Activated CD8-positive, alpha-beta memory T cell treated with anti-CD3 and anti-CD28 coated beads for 48 hours (primary cell): Measurements from ENCODE around the gene KLRC1.
"Not testable (repeated sequence)": the region's sequence is repeated elsewhere in the genome, so short reads cannot be mapped to it uniquely, and the experiment has no call there.

Experiments used
- DNase-seq, 3 experiments: peaks; one replicate each; pipeline ENCODE4 v3.0.0-alpha.2; 2020; ENCODE audit warnings: low read depth in 2 of 3, low spot score in 2 of 3

The KLRC1 gene

DNA sequence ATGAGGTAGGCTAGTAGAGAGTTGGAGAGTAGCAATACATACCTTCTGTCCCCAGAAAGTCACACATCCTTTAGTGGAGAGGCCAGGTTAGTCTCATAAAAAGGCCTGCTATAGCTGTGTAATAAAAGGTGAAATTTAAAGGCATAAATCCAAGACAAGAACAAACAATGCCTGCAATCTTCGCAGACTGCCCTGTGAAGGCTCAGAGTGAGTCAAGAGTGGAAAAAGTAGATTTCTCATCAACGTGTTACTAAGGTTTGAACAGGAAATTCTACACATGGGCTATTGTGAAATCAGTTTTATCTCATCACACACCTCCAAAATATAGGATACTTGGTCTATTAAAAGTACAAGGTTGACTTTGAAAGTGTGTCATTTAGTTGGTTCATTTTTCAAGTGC is at the start of gene KLRC1:
TSS of gene KLRC1 (minus strand) at position 222 of the 400 bp plus-strand sequence. CDS start 2,221 bp downstream, outside the sequence.
- no peak for DNase-seq

DNA sequence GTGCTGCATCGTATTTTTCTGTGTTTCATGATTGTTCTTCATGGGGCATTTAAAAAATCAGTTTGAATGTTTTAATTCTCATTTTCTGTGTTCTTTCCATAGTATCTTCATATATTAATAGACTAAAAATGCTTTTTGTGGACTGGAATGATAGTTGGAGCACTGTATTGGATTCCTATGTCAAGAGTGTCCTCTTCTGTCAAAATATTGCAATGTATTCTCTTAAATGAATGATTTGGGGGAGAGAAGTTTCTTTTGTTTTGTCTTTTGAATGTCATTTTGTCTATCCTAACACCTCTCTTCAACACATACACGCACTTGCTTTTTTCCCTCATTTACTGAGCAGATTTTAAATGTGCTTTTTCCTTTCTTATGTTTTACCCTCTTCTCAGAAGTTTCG is 47.9 kb upstream of the KLRC1 start:
- no peak for DNase-seq

DNA sequence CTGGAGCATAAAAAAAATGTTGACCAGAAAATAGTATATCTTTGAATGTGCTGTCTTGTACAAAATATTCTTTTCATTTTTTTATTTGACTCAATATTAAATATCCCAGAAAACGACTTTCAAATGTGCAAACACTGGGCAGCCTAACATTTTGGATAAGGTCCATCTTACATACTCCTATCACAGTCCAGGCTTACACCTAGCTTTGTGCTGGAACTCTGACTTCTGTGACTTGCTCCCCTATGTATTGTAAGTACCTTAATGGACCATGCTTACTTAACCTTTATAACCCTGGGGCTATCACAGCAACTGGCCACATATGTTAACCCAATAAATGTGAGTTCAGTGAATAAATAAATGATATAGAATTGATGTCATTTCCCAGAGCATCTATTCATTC is 44.9 kb upstream of the KLRC1 start:
- DNase-seq, result no peak

DNA sequence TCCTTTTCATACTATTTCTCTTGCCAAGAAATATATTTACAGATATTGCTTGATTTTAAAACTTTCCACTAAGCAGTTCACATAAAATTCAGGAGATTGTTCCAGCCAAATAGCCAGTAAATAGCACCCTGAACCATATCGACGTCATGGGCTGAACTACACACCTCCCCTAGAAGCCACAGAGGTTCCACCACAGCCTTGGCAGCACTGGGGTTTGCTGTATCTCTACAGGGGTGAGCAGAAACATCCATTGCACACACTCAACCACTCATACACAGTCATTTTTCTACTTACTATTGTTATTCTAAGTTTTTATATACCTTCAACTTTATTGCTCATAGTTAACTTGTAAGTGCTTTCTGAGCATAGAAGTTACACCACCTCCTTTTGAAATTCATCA is 44.4 kb upstream of the KLRC1 start:
- peak in 2 of 3 experiments; percentile 44 to 55 for DNase-seq

DNA sequence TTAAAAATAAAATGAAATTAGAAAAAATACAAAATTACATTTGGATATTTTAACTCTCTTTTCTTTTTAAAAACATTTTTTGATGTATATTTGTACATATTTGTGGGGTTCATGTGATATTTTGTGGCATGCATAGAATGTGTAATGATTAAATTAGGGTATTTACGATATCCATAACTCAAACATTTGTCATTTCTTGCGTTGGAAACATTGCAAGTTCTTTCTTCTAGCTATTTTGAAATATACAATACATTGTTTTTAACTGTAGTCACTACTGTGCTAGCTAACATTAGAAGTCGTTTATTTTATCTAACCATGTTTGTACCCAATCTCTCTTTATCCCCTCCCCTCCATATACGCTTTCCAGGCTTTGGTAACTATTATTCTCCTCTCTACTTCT is 38.6 kb upstream of the KLRC1 start:
- DNase-seq, result no peak

DNA sequence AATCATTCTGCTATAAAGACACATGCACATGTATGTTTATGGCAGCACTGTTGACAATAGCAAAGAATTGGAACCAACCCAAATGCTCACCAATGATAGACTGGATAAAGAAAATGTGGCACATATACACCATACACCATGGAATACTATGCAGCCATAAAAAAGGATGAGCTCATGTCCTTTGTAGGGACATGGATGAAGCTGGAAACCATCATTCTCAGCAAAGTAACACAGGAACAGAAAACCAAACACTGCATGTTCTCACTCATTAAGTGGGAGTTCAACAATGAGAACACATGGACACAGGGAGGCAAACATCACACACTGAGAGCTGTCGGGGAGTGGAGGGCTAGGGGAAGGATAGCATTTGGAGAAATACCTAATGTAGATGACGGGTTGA is 34.2 kb upstream of the KLRC1 start:
- DNase-seq, result not testable (repeated sequence)

DNA sequence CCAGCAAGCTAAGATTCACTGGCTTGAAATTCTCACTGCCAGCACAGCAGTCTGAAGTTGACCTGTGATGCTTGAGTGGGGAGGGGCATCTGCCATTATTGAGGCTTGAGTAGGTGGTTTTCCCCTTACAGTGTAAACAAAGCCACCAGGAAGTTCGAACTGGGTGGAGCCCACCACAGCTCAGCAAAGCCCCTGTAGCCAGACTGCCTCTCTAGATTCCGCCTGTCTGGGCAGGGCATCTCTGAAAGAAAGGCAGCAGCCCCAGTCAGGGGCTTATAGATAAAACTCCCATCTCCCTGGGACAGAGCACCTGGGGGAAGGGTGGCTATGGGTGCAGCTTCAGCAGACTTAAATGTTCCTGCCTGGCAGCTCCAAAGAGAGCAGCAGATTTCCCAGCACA is 28.7 kb upstream of the KLRC1 start:
- not testable (repeated sequence) for DNase-seq

DNA sequence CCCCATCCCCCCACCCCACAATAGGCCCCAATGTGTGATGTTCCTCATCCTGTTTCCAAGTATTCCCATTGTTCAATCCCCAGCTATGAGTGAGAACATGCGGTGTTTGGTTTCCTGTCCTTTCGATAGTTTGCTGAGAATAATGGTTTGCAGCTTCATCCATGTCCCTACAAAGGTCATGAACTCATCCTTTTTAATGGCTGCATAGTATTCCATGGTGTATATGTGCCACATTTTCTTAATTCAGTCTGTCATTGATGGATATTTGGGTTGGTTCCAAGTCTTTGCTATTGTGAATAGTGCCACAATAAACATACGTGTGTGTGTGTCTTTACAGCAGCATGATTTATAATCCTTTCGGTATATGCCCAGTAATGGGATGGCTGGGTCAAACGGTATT is 19.6 kb upstream of the KLRC1 start:
- DNase-seq, result not testable (repeated sequence)

DNA sequence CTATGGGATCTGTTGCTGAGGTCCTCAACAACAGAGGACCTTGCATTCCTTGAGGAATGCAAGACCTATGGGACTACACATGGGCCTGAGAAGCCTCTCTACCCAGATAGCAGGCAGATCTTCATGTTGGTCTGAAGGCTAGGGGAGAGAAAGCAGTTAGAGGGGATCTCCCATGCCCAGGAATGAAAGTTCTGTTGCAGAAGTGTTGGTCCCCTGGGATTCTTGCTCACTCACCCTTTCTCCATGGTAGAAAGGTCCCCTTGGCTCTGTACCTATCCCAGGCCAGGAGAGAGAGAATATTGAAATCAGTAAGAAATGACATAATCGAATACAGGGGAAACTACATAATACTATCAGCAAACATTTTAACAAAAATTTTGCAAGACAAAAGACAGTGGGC is 16.5 kb upstream of the KLRC1 start:
- DNase-seq, result no peak

DNA sequence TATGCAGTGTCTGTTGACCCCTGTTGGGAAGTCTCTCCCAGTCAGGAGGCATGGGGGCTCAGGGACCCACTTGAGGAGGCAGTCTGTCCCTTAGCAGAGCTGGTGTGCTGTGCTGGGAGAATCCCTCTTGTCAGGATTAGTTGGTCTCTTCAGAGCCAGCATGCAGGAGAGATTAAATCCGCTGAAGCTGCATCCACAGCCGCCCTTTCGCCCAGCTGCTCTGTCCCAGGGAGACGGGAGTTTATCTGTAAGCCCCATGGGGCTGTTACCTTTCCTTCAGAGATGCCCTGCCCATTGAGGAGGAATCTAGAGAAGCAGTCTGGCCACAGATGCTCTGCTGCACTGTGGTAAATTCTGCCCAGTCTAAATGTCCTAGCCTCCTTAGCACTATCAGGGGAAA is 13.1 kb upstream of the KLRC1 start:
- no peak for DNase-seq

DNA sequence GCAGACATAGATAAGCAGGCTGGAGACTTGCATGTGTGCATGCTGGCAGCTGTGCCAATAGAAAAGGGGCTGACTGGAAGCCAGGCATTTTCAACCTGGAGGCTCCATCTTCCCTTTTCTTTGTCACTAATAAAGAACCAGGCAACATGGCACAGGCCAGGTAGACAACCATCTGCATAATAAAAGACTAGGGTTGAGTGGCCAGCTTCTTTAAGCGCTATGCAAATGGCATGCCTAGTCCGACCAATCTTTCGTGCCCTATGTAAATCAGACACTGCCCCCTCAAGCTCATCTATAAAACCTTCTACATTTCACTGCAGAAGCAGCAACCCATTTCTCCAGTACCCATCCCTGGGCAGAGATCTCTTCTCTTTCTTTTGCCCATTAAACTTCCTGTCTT is 4.6 kb upstream of the KLRC1 start:
- no peak for DNase-seq

DNA sequence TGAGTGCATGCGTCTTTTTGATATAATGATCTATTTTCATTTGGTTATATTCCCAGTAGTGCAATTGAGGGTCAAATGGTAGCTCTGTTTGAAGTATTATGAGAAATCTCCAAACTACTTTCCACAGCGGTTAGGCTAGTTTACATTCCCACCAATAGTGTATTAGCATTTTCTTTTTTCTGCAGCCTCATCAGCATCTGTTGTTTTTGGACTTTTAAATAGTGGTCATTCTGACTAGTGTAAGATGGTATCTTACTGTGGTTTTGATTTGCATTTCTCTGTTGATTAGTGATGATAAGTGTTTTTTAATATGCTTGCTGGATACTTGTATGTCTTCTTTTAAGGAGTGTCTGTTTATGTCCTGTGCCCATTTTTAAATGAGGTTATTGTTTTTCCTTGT is 3.7 kb upstream of the KLRC1 start:
- no peak for DNase-seq

DNA sequence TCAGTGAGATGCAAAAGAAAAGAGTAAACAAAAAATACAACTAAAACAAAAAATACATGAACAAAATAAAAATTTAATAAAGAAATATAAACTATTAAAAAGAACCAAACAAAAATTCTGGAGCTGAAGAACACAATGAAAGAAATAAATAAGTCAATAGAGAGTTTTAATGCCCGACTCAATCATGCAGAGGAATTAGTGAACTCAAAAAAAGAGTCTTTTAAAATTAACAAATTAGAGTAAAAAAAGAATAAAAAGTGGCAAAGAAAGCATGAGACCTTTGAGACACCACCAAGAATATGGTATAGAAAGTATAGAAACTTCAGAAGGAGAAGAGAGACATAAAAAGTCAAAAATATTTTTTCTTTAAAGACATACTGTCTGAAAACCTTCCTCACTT is 2.6 kb upstream of the KLRC1 start:
- DNase-seq, result no peak

DNA sequence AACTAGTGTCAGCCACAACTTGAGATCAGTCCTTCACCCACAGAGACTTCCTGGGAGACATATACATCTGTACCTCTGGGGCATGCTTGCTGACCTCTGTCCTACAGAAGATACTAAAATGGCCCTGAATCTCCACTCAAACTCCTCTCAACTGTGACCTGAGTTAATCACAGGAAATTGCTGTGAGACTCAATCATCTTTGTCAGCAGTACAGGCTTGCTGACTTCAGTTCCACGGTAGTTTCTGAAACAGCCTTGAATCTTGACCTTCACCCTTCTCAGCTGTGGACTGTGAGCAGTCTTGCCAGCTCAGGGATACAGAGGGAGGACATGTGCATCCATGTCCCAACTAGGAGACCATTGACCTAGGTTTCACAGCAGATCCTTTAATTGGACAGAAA is 1.4 kb upstream of the KLRC1 start:
- no peak for DNase-seq

DNA sequence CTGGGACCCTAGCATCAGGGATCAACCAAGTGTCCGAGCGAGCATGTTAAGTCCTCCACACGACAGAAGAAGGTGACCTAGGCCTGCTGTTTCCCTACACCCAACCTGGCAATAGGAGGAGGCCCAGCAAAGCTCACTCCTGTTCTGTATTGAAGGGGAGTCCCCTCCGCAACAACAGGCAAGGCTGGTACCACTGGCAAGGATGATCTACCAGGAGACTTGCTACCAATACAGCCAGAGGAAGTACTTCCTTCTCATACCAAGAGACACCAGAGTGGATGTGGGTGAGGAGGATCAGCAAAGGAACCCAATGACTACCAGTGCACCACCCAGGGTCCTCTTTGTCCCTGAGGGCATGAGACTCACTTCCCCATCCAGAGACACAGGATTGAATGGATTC is 4.9 kb downstream of the KLRC1 start:
- no peak for DNase-seq

DNA sequence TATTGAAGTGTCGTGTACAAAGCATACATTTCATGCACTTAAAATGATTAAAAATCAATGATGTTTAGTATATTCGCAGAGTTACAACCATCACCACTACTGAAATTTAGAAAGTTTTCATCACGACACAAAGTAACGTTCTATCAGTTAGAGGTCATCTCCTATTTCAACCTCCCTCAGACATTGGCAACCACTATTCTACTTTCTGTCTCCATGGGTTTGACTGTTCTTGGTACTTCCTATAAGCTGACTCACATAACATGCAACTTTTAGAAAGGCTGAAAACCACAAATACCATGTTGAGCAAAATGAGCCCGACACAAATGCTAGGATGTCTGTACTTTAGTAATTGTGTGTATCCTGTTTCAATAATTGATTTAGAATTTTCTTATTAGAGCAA is 7.1 kb downstream of the KLRC1 start:
- DNase-seq, result not testable (repeated sequence)

DNA sequence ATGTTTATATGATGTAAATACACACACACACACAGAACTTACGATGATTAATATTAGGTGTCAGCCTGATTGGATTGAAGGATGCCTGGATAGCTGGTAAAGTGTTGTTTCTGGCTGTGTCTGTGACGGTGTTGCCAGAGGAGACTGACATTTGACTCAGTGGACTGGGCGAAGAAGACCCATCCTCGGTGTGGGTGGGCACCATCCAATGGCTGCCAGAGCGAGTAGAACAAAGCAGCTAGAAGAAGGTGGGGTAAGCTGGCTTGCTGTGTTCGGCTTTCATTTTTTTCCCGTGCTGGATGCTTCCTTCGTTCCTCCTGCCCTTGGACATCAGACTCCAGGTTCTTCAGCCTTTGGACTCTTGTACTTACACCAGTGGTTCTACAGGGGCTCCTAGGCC is 12.0 kb downstream of the KLRC1 start:
- not testable (repeated sequence) for DNase-seq

DNA sequence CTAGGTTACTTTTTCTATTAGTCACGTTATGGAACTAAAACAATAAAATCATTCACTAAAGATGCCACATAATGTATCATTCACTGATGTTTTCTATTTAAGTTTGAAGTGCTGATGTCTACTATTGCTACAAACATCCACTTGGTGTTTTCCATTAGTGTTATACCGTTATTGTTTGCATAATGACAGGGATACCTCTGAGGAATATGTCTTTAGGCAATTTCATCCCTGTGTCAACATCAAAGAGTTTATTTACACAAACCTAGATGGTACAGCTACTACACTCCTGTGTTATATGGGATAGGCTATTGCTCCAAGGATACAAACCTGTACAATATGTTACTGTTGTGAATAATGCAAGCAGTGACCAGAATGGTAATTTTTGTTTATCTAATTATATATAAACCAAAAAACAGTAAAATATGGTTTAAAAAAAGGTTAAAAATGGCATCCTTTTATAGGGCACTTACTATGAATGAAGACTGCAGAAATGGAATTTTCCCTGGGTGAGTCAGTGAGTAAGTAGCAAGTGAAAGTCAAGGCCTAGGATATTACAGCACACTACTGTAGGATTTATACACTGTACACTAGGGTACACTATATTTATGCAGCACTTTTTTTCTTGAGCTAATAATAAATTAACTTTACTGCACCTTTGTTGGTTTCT is 13.4 kb downstream of the KLRC1 start:
- not testable (repeated sequence) for DNase-seq

DNA sequence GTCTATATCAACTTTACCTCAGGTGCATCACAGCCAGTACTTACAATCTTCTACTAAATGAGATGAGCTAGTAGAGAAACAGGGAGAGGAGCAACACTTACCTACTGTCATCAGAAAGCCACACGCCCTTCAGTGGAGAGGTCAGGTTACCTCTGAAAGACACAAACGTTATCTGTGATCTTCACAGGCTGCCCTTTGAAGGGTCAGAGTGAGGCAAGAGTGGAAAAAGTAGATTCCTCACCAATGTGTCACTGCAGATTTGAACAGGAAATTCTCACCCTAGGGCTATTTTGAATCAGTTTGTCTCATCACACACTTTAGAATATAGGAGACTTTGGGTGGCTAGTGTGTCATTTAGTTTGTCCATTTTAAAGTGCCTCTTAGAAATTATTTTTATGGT is 15.6 kb downstream of the KLRC1 start:
- not testable (repeated sequence) for DNase-seq

DNA sequence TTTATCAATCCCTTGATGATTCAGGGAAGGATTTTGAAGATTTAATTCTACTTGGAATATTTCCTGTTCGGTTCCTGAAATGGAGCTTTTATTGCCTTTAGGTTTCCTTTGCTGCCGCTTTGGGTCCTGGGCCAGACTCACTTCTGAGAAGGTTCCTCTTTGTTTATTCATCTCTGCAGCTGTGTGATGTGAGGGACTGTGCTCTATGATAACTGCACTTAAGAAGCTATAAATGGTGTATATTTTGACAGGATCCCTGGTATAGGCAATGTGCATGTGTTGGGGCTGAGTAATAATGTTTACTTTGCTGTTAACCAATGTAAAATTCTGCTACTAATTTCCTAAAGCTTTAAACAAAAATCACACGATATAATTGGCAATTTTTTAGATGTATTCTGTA is 17.4 kb downstream of the KLRC1 start, which contains the start of gene KLRC2:
TSS of gene KLRC2 (minus strand) at position 195 of the 400 bp plus-strand sequence. CDS start at position 171, 24 bp downstream.
- DNase-seq, result not testable (repeated sequence)

DNA sequence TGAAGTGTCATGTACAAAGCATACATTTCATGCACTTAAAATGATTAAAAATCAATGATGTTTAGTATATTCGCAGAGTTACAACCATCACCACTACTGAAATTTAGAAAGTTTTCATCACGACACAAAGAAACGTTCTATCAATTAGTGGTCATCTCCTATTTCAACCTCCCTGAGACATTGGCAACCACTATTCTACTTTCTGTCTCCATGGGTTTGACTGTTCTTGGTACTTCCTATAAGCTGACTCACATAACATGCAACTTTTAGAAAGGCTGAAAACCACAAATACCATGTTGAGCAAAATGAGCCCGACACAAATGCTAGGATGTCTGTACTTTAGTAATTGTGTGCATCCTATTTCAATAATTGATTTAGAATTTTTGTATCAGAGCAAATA is 22.6 kb downstream of the KLRC1 start:
- not testable (repeated sequence) for DNase-seq

DNA sequence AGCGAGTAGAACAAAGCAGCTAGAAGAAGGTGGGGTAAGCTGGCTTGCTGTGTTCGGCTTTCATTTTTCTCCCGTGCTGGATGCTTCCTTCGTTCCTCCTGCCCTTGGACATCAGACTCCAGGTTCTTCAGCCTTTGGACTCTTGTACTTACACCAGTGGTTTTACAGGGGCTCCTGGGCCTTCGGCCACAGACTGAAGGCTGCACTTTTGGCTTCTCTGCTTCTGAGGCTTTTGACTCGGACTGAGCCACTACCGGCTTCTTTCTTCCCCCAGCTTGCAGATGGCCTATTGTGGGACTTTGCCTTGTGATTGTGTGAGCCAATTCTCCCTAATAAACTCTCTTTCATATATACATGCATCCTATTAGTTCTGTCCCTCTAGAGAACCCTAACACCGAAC is 27.2 kb downstream of the KLRC1 start:
- not testable (repeated sequence) for DNase-seq

DNA sequence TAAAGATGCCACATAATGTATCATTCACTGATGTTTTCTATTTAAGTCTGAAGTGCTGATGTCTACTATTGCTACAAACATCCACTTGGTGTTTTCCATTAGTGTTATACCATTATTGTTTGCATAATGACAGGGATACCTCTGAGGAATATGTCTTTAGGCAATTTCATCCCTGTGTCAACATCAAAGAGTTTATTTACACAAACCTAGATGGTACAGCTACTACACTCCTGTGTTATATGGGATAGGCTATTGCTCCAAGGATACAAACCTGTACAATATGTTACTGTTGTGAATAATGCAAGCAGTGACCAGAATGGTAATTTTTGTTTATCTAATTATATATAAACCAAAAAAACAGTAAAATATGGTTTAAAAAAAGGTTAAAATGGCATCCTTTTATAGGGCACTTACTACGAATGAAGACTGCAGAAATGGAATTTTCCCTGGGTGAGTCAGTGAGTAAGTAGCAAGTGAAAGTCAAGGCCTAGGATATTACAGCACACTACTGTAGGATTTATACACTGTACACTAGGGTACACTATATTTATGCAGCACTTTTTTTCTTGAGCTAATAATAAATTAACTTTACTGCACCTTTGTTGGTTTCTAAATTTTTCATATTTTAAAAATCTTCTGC is 28.8 kb downstream of the KLRC1 start:
- DNase-seq, result not testable (repeated sequence)
